Pancreas (tissue), 10 donors: Measurements from ENCODE around the gene FHOD3. TPM values are rescaled to one million over a fixed set of nuclear protein-coding genes. Genes with fewer than 3 reads are reported as not detected.
A peak's percentile ranks its signal among the peaks of the same experiment; 100 is the strongest.

Experiments used
- ATAC-seq, 4 donors: fragments of 200-7000 bp; cut with Tn5 transposase; one replicate each; pipeline versions ENCODE4 v1.8.0 to v1.9.1; 2020; ENCODE audit warnings: mild to moderate bottlenecking in 4 of 4, moderate library complexity in 4 of 4
- DNase-seq, 6 donors: peaks; one replicate each; pipeline ENCODE4 v3.0.0-alpha.2; 2020
- FAIRE-seq: peaks from 2 replicates; lab custom pipeline; 2012; peaks lifted over from hg19 to GRCh38; lab: Jason Lieb, UNC
- H3K27ac ChIP-seq, 4 donors: fragments of 200-600 bp; sonication (generic); 1 replicate in 3 of 4; 2 replicates in 1 of 4; pipeline versions ENCODE4 v1.5.0 to v1.8.0; 2020
- H3K27me3 ChIP-seq, 4 donors: fragments of 200-600 bp; one replicate each; pipeline ENCODE4 v1.8.0; 2021
- H3K36me3 ChIP-seq, 3 donors: fragments of 200-600 bp; sonication (generic) in 1 of 3; one replicate each; pipeline versions ENCODE4 v1.5.0 to v1.8.0; 2020 to 2021
- H3K4me1 ChIP-seq, 3 donors: fragments of 200-600 bp; one replicate each; pipeline ENCODE4 v1.8.0; 2021
- H3K4me3 ChIP-seq, 4 donors: fragments of 200-600 bp; sonication (generic) in 2 of 4; one replicate each; pipeline versions ENCODE4 v1.5.0 to v1.8.0; 2020 to 2021
- H3K9me3 ChIP-seq, 4 donors: fragments of 200-600 bp; one replicate each; pipeline ENCODE4 v1.8.0; 2021
- WGBS, 2 donors: extraction: QIAGEN DNeasy Blood & Tissue Kit; methylation state at CpG; one replicate each; pipeline ENCODE4 v1.1.7; 2013; 5-methylcytosine and 5-hydroxymethylcytosine counted together
- intact Hi-C, 3 donors: fragments of 100-400 bp; cut with DNase I; formaldehyde crosslinking; loops; one replicate each; pipeline versions ENCODE4 v1.11.1 to v1.14.2; 2022
- polyA plus RNA-seq, 2 donors: library from polyadenylated mRNA; stranded (reverse); fragments of 200-250 nt; gene quantifications; one replicate each; pipeline ENCODE4 v1.2.3, GENCODE V29; 2013
- total RNA-seq, 6 donors: library from RNA; stranded (reverse); fragmentation: NEBNext Ultra II Directional in 4 of 6; extraction: Animal tissue kit (Norgen Biotek cat#: 25700) in 4 of 6; gene quantifications; one replicate each; pipeline versions ENCODE4 v1.2.1 to v1.2.4, GENCODE V29; 2021 to 2023
- TF ChIP-seq, protein P1 (sequence below), 4 donors: fragments of 200-600 bp; sonication (generic) in 3 of 4; IDR thresholded peaks; one replicate each; pipeline versions ENCODE4 v1.5.0 to v1.8.0; 2021; ENCODE audit warnings: antibody characterized with exemption in 4 of 4
- donor health status: healthy with polysubstance abuse.
- donor health status: DM: no; HTN: no; CAD: no; lungs with moderate emphysema.
- donor health status: DM: no; HTN: no; CAD: no.
- donor health status: control.
- donor health status: control.
- donor health status: Bipolar disorder and iron deficiency.
- donor health status: DM: yes; HTN: yes; CAD: no.
- donor health status: DM: no; HTN: no; CAD: no.
- donor health status: DM: no; HTN: no; CAD: no.
- donor health status: DM: yes; HTN: yes; CAD: no.

The FHOD3 gene
- total and polyA plus RNA-seq, 8 donors = 0.25 to 4.3 (median 1.2) TPM

DNA sequence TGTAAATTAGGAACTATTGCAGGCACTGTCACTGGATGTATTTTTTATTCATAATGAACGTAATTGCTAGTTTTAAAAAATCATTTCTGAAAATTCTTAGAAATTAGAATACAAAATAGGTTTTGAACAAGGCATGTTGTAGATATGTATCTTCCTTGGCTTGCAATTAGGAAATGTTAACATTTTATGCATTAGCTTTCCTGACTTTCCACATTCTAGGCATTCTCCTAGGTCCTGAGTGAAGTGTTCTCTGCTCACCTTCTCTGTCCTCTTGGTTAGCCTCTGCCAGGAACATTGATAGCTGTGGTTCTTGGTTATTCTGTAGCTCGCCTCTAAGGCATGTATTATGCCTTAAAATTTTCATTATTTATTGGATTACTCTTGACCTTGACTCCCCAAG, 130.3 kb downstream of the FHOD3 start:
- Histone ChIP-seq H3K36me3 (no peaks in the 10 kb centered on the region), H3K27me3 (peaks cover 0 to 5% (median 0%) of the 10 kb centered on the region in 4 donors), H3K9me3 (no peaks in the 10 kb centered on the region), H3K4me3 (no peak overlapping the region), H3K4me1 (no peaks in the 10 kb centered on the region), H3K27ac (no peak overlapping the region)
- WGBS, 2 donors = 86 to 94% methylated on average over 2 of the region's 2 CpGs
- TF ChIP-seq, protein P1, sequence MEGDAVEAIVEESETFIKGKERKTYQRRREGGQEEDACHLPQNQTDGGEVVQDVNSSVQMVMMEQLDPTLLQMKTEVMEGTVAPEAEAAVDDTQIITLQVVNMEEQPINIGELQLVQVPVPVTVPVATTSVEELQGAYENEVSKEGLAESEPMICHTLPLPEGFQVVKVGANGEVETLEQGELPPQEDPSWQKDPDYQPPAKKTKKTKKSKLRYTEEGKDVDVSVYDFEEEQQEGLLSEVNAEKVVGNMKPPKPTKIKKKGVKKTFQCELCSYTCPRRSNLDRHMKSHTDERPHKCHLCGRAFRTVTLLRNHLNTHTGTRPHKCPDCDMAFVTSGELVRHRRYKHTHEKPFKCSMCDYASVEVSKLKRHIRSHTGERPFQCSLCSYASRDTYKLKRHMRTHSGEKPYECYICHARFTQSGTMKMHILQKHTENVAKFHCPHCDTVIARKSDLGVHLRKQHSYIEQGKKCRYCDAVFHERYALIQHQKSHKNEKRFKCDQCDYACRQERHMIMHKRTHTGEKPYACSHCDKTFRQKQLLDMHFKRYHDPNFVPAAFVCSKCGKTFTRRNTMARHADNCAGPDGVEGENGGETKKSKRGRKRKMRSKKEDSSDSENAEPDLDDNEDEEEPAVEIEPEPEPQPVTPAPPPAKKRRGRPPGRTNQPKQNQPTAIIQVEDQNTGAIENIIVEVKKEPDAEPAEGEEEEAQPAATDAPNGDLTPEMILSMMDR (IDR thresholded peaks at IDR 0.05) = no peak
- ATAC-seq (no peak), DNase-seq (no peak), FAIRE-seq (no peak)
- intact Hi-C loops = no loop called here

DNA sequence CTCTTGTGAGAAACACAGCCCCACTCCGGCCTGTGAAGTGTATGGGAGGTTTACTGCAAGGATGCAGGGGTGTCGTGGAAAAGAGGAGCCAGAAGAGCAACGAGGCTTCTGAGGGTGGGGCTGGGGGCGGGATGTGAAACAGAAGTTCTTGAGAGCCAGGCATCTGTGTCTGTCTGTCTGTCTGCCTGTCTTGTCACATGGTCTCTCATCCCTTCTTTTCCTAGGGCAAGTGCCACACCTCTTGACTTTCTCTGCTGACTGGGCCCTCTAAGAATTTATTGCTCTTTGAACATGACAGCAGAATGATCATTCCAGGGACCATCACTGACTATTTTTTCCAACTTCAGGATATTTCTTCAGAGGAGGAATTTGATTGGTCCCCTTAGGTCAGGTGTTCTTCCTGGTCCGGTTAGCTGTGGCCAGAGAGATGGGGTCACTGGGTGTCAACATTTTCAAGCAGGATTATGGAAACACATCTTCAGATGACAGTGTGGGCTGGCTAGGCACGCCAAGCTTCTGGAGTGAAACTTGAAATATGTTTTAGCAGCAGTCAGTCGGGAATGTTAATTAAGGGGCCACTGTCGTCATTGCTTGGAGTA, 131.0 kb downstream of the FHOD3 start:
- no peaks in the 10 kb centered on the region for H3K36me3 ChIP-seq
- H3K9me3 ChIP-seq = no peaks in the 10 kb centered on the region
- H3K4me1 ChIP-seq = no peaks in the 10 kb centered on the region
- H3K4me3 ChIP-seq = no peak overlapping the region
- no peak for FAIRE-seq
- H3K27ac ChIP-seq = no peak overlapping the region
- TF ChIP-seq, protein P1 (IDR thresholded peaks at IDR 0.05) = no peak
- peaks cover 0 to 5% (median 0%) of the 10 kb centered on the region in 4 donors for H3K27me3 ChIP-seq
- no peak for ATAC-seq
- intact Hi-C loops = no loop called here
- 85 to 89% methylated on average over 8 of the region's 8 CpGs for WGBS, 2 donors
- no peak for DNase-seq

DNA sequence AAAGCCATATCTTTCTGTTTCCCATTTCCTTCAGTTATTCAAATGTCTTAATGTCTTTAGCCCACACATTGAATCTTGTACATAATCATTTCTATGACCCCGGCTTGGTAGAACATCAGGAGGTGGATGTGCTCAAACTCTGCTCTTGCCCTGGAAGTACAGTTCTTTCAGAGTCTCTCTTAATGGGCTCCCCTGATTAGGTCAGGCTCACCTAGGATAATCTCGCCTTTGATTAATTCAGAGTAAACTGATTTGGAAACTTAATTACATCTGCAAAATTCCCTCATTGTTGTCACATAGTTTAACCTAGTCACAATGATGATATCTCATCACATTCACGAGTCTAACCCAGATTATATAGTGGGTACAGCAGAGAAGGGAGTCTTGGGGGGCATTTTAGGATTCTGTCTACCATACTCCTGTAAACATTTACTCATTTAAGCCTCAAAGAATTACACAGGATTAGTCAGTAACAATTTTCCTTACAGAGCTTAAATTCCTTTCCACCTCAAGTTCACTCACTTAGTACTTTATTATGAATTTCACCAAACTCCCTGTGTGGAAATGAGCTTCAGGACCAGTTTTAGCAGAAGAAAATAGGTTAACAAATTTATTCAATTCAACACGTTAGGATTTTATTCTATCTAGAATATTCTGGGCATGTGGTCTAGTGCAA, 135.5 kb downstream of the FHOD3 start:
- intact Hi-C loops = no loop called here
- WGBS, 2 donors = 80% methylated on average over 4 of the region's 4 CpGs
- no peaks in the 10 kb centered on the region for H3K27me3 ChIP-seq
- FAIRE-seq (no peak), ATAC-seq (no peak), DNase-seq (no peak)
- H3K9me3 ChIP-seq = no peaks in the 10 kb centered on the region
- H3K36me3 ChIP-seq = no peaks in the 10 kb centered on the region
- no peak overlapping the region for H3K27ac ChIP-seq
- TF ChIP-seq, protein P1 (IDR thresholded peaks at IDR 0.05) = no peak
- H3K4me1 ChIP-seq = no peaks in the 10 kb centered on the region
- no peak overlapping the region for H3K4me3 ChIP-seq

DNA sequence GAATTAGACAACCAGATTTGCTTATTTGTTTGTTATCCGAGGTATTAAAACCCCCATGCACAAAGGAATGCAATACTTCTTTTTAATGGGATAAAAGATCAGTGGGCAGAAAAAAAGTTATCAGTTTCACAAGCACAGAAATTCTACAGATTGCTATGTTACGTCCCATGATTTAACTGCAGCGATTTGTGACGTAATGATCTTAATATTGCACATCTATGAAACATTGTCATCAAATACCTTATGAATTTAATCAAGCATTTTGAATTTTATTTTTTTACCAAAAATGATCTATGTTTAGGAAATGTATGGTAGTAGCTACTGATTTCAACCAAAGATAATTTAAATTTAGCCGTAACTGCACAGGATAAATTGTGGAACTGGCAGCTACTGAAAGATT, 138.9 kb downstream of the FHOD3 start:
- H3K27me3 ChIP-seq = no peaks in the 10 kb centered on the region
- TF ChIP-seq, protein P1 (IDR thresholded peaks at IDR 0.05) = no peak
- H3K4me3 ChIP-seq = no peak overlapping the region
- intact Hi-C loops = no loop called here
- ATAC-seq (no peak), FAIRE-seq (no peak), DNase-seq (no peak)
- 90 to 94% methylated on average over 5 of the region's 5 CpGs for WGBS, 2 donors
- no peaks in the 10 kb centered on the region for H3K9me3 ChIP-seq
- H3K4me1 ChIP-seq = no peaks in the 10 kb centered on the region
- H3K27ac ChIP-seq = no peak overlapping the region
- no peaks in the 10 kb centered on the region for H3K36me3 ChIP-seq

DNA sequence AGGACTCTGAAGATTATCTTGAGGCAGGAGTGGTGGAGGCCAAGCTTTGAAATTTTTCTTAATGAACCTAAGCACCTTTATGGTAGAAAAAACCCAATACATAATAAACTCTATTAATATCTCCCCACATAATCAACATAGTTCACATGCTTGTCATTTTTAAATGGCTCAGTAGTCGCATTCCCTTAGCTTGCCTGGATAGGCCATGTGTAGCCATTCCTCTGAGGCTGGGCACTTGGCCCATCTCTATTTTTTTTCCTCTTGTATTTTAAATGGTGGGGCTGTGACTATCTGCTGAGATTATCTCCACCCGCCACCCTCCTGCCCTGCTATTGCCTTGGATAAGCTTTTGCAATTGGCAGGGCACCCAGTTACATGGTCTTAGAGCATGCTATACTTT, 143.1 kb downstream of the FHOD3 start:
- DNase-seq (no peak), ATAC-seq (peak; percentile 33 to 67 (median 54)), FAIRE-seq (no peak)
- no peaks in the 10 kb centered on the region for H3K27me3 ChIP-seq
- no peak overlapping the region for H3K27ac ChIP-seq
- H3K4me3 ChIP-seq = no peak overlapping the region
- WGBS, 2 donors = 55 to 70% methylated on average over 2 of the region's 2 CpGs
- H3K36me3 ChIP-seq = no peaks in the 10 kb centered on the region
- TF ChIP-seq, protein P1 (IDR thresholded peaks at IDR 0.05) = no peak
- no peaks in the 10 kb centered on the region for H3K4me1 ChIP-seq
- H3K9me3 ChIP-seq = no peaks in the 10 kb centered on the region
- intact Hi-C loops = no loop called here
